Left renal pelvis (tissue), 4 donors: Measurements from ENCODE around the gene TAF9B. TPM values are rescaled to one million over a fixed set of nuclear protein-coding genes. Genes with fewer than 3 reads are reported as not detected.
"Not testable (repeated sequence)": the region's sequence is repeated elsewhere in the genome, so short reads cannot be mapped to it uniquely, and the experiment has no call there.

ENCODE experiments used
- DNase-seq, 4 donors: peaks; one replicate each; pipeline ENCODE4 v3.0.0-alpha.2; 2013; ENCODE audit warnings: low read depth in 4 of 4, low spot score in 3 of 4
- polyA plus RNA-seq, 4 donors: library from polyadenylated mRNA; unstranded; fragments of 120-200 nt; gene quantifications; one replicate each; pipeline ENCODE4 v1.2.1, GENCODE V29; 2013; ENCODE audit not compliant: insufficient read length in 4 of 4

TAF9B gene
- 10 to 100 TPM; 36.3 to 65.8 (median 47.9) TPM for polyA plus RNA-seq

- DNase-seq = peak; percentile 53 to 67 (median 60)
These were observed at the start of gene TAF9B for GRCh38 chrX:78139160-78140123. Gene TAF9B (minus strand): TSS chrX:78139650. CDS start chrX:78139611, 39 bp downstream.

DNA sequence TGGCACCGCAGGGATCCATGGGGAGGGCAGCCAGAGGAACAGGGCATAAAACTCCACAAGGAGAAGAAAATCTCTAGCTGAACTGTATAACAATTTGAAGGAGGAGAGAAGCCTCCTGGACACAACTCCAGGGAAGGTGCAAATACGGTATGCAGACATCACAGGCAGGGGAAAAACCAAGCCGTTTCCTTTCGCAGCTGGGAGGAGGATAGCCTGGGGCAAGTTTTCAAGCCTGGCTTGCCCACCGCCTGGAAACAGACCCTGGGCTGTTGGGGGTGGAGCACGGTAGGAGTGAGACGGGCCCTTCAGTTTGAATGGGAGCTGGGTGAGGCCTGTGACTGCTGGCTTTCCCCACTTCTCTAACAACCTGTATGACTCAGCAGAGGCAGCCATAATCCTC, 43.4 kb upstream of the TAF9B start:
- DNase-seq = no peak

- DNase-seq = no peak
These were observed 41.9 kb upstream of the TAF9B start for GRCh38 chrX:78181307-78181706.

DNA sequence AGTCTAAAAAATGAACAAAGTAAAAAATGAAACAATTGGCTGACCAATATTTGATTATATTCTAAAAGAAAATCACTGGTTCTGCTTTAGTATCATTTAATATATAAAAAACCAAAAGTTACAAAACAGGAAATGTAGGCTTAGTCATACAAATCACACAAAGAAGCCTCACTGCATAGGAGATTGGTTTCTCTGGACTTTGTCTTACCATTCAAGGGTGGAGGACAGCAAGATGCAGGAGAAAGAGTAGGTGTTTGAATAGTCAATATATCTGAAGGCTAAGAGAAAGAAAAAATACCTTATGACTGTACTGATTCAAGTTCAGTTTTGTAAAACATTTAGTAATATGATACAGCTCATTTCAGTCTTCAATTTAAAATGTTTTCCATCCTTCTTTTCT, 28.6 kb upstream of the TAF9B start:
- no peak for DNase-seq

DNA sequence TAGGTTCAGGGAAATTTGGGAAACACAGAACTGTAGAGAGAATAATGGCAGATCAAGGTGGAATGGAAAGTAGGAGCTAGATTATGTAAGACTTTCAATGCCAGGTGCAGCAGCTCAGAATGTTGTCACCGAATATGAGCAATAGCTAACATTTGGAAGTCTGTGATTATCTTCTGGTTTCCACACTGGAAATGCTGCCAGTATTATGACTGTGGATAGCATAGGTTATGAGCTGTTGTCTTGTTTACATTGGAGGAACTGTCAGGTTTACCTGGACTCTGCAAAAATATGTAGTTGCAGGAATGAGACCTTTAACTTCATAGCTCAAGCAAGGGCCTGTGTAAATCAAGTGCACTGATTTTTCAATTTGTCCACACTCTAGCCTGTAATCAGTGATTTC, 26.0 kb upstream of the TAF9B start:
- no peak for DNase-seq

DNA sequence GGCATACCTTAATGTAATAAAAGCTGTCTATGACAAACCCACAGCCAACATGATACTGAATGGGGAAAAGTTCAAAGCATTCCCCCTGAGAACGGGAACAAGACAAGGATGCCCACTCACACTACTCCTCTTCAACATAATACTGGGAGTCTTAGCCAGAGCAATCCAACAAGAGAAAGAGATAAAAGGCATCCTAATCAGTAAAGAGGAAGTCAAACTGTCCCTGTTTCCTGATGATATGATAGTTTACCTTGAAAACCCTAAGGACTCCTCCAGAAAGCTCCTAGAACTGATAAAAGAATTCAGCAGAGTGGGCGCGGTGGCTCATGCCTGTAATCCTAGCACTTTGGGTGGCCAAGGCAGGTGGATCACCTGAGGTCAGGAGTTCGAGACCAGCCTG, 23.7 kb upstream of the TAF9B start:
- DNase-seq = not testable (repeated sequence)

DNA sequence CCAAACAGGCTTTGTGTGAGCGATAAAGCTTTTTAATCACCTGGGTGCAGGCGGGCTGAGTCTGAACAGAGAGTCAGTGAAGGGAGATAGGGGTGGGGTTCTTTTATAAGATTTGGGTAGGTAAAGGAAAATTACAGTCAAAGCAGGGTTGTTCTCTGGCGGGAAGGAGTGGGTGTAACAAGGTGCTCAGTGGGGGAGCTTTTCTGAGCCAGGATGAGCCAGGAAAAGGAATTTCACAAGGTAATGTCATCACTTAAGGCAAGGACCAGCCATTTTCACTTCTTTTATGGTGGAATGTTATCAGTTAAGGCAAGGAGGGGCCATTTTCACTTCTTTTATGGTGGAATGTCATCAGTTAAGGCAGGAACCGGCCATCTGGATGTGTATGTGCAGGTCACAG, 21.3 kb upstream of the TAF9B start:
- DNase-seq = not testable (repeated sequence)

- DNase-seq = not testable (repeated sequence)
These were observed 18.4 kb upstream of the TAF9B start for GRCh38 chrX:78157846-78158245.

DNA sequence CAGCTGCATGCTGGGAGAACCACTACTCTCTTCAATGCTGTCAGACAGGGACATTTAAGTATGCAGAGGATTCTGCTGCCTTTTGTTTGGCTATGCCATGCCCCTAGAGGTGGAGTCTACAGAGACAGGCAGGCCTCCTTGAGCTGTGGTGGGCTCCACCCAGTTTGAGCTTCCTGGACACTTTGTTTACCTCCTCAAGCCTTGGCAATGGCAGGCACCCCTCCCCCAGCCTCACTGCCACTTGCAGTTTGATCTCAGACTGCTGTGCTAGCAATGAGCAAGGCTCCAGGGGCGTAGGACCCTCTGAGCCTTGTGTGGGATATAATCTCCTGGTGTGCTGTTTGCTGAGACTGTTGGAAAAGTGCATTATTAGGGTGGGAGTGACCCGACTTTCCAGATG, 17.9 kb upstream of the TAF9B start:
- not testable (repeated sequence) for DNase-seq

DNA sequence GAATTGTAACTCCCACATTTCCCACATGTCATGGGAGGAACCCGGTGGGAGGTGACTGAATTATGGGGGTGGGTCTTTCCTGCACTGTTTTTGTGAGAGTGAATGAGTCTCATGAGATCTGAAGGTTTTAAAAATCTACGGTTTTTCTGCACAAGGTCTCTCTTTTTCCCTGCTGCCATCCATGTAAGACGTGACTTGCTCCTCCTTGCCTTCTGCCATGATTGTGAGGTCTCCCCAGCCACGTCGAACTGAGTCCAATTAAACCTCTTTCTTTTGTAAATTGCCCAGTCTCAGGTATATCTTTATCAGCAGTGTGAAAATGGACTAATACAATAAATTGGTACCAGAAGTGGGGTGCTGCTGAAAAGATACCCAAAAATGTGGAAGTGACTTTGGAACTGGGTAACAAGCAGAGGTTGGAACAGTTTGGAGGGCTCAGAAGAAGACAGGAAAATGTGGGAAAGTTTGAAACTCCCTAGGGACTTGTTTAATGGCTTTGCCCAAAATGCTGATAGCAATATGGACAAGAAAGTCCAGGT, 7.6 kb upstream of the TAF9B start:
- DNase-seq = not testable (repeated sequence)

DNA sequence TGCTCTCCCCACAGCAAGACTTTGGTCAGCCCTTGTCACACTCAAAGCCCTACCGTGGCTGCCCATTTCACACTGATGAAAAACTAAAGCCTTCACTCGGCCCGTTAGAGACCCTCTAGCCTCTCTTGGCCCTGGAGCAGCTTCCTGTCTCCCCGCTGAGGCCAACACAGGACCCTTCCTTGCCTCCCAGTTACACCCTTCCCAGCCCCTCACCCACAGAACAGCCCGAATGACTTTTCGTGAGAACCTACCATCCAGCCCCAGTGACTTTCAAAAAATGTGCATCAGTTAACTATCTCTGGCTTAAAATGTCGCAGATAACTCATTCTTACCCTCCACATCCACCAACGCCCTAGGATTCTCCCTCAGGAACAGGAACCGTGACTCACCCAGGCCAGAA, 756 bp upstream of the TAF9B start:
- no peak for DNase-seq

DNA sequence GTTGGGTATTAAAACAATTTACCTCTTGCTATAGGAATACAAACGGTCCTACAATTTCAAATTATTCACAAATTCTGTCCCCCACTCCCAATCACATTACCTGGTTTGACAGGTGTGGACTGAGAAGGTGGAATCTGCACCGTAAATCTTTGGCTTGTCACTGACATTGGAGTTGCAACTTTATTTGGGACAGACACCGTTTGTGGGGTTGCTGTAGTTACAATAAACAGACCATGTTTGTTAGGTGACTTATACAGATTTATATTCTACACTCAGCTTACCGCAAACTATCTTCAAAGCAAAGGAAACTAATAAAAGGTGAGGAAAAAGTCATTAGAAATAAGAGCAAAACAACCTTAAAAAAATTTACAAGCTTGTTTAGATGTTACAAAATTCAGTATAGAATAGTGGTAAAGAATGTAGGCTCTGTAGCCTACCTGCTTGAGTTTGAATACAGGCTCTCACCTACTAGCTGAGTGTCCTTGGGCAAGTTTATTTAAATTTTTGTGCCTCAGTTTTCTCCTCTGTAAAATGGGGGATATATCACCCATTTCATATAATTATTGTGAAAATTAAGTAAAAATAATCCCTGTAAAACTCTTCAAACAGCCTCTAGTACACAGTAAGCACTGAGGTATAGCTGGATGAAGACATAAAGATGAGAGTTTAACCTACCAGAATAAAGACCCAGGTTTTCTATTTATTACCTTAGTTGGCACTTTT, 6.1 kb downstream of the TAF9B start:
- DNase-seq = no peak

DNA sequence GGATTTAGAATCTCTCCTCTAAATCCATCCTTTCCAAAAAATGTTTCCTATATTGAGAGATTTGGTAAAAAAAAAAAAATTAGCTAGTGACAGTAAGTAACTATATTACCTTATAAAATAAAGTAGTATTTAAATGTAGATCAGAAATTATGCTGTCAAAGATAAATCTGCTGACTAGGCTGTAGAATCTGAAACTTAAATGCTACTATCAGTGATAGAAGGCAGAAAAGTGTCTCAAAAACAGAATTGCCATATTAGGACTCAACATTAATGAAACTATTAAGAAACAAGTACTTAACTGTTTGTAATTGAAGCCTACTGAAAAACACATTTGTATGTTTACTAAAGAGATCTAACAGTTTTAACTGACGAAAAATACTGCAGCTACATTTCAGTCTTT, 8.3 kb downstream of the TAF9B start:
- DNase-seq = no peak

DNA sequence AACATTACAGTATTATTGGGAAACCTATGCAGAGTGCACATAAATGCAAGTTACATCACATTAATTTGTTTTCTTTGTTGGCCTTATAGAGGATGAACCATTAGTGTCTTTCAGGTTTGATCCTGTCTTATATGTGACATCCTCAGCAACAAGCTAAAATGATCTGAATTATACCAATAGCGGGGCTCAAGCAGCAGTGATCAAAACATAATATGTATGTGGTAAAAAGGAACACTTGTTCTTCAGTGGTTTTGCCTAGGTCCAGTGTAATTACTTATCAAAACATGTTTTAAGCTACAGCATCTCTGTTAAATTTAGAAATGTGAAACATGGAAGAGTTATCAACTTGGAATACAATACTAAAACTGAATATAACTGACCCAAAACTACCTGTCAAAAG, 9.1 kb downstream of the TAF9B start:
- DNase-seq = no peak

GRCh38 chrX:78129714-78130113, 9.7 kb downstream of the TAF9B start:
- no peak for DNase-seq

DNA sequence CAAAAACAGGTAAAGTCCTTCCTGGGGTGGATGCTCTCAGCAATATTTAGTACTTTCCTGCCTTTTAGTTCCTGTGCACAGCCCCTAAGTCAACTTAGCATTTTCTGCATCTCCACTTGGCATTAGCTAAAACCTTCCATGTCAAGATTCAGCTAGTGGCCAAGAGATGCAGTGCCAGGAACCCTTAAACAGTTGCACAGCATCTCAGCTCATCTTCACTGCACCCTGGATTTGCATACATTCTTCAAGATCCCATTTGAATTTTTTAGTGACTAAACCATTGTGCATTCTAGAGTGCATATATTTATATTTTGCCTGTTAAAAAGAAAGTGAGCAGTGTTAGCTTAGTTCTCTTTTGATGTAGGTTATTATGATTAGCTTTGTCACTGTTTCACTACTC, 13.7 kb downstream of the TAF9B start:
- DNase-seq = not testable (repeated sequence)

- DNase-seq = no peak
These were observed 14.3 kb downstream of the TAF9B start for GRCh38 chrX:78125148-78125547.

DNA sequence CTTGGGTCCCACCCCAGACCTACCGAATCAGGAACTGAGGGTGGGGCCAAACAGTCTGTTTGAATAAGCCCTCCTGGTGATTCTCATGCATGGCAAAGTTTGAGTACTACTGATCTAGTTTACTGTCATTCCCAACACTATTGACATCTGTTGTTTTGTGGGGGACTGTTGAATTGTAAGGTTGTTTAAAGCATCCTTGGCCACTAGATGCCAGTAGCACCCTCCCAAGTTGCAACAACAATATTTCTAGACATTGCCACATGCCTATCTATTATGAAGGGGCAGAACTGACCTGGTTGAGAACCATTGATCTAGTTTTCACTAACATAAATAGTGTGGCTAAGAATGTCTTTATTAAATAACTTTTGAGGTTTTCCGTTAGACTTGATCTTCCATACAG, 15.1 kb downstream of the TAF9B start:
- no peak for DNase-seq

DNA sequence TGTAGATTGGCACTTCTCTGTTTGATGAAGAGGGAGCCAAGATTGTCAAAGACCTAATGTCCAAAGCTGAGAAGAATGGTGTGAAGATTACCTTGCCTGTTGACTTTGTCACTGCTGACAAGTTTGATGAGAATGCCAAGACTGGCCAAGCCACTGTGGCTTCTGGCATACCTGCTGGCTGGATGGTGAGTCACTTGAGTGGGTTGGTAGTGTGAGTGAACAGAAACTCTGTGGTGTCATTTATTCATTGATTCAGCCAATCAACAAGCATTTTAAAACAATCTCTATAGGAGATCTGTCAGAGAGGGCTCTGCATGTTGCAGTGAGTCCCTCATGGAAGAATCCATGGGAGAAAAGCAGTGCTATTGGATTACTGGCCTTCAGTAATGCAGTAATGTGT, 16.3 kb downstream of the TAF9B start:
- no peak for DNase-seq

- DNase-seq = no peak
These were observed 19.8 kb downstream of the TAF9B start for GRCh38 chrX:78119521-78120227.

DNA sequence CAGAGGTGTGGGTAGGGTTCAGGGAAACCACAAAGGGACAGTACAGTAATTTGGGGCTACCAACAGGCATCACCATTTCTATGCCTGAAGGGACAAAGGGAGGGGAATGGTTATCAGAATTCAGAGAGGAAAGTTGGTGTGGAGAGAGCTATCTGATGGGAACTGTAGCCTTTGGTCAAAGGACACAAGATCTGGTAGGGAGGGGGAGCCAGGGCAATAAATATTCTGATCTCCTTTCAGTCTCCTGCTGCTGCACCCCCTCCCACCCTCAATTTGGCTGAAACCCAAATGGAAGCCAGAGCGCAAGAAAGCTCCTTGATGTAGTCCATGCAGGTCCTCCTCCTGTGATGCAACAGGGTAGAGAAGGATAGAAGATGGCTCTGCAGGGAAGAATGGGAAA, 20.8 kb downstream of the TAF9B start:
- DNase-seq = no peak
